HEK293 (cell line): ENCODE data around the gene AGFG1.
A peak's percentile ranks its signal among the peaks of the same experiment; 100 is the strongest.

Experiments used
- ZNF121 ChIP-seq: fragments of 450-650 bp; formaldehyde crosslinking; IDR thresholded peaks from 2 replicates; pipeline ENCODE4 v1.5.1; 2016; ENCODE audit warnings: missing biosample characterization, missing genetic modification characterization
- ZNF184 ChIP-seq: fragments of 450-650 bp; IDR thresholded peaks from 2 replicates; pipeline ENCODE4 v1.5.1; 2018; ENCODE audit warnings: missing biosample characterization, mild to moderate bottlenecking, missing genetic modification characterization
- ZNF274 ChIP-seq, 2 experiments: fragments of 200-500 bp in 1 of 2; fragments of 450-650 bp in 1 of 2; sonication (Bioruptor generic) in 1 of 2; formaldehyde crosslinking in 1 of 2; IDR thresholded peaks; 2 replicates each; pipeline versions ENCODE4 v1.5.1 to v1.6.1; 2014 to 2016; ENCODE audit warnings: borderline replicate concordance in 1 of 2, inconsistent platforms in 1 of 2, low read length in 1 of 2, missing biosample characterization in 1 of 2, missing genetic modification characterization in 1 of 2
- ZNF501 ChIP-seq: fragments of 450-650 bp; formaldehyde crosslinking; IDR thresholded peaks from 2 replicates; pipeline ENCODE4 v1.5.1; 2016; ENCODE audit warnings: missing biosample characterization, missing genetic modification characterization
- ZNF549 ChIP-seq: fragments of 450-650 bp; IDR thresholded peaks from 2 replicates; pipeline ENCODE4 v1.5.1; 2018; ENCODE audit warnings: missing biosample characterization, missing genetic modification characterization, mild to moderate bottlenecking, inconsistent platforms, moderate library complexity
- ZNF585B ChIP-seq: fragments of 450-650 bp; formaldehyde crosslinking; IDR thresholded peaks from 2 replicates; pipeline ENCODE4 v1.5.1; 2016; ENCODE audit warnings: missing biosample characterization, missing genetic modification characterization
- ZNF792 ChIP-seq: fragments of 450-650 bp; formaldehyde crosslinking; IDR thresholded peaks from 2 replicates; pipeline ENCODE4 v1.5.1; 2016; ENCODE audit warnings: missing biosample characterization, missing genetic modification characterization
- TF ChIP-seq, protein P1 (sequence below): fragments of 450-650 bp; formaldehyde crosslinking; IDR thresholded peaks from 2 replicates; pipeline ENCODE4 v1.5.1; 2016; ENCODE audit warnings: missing biosample characterization, missing genetic modification characterization
- TF ChIP-seq, protein P2 (sequence below): fragments of 450-650 bp; formaldehyde crosslinking; IDR thresholded peaks from 2 replicates; pipeline ENCODE4 v1.5.1; 2016; ENCODE audit warnings: missing biosample characterization, missing genetic modification characterization
- TF ChIP-seq, protein P3 (sequence below): fragments of 450-650 bp; formaldehyde crosslinking; conservative IDR thresholded peaks from 2 replicates; pipeline ENCODE4 v1.5.1; 2016; ENCODE audit warnings: low read depth, missing biosample characterization, missing genetic modification characterization
- TF ChIP-seq, protein P4 (sequence below): fragments of 450-650 bp; formaldehyde crosslinking; IDR thresholded peaks from 2 replicates; pipeline ENCODE4 v1.5.1; 2016; ENCODE audit warnings: missing biosample characterization, missing genetic modification characterization
- TF ChIP-seq, protein P5 (sequence below): fragments of 450-650 bp; formaldehyde crosslinking; IDR thresholded peaks from 2 replicates; pipeline ENCODE4 v1.5.1; 2016; ENCODE audit warnings: missing biosample characterization, missing genetic modification characterization
- TF ChIP-seq, protein P6 (sequence below): fragments of 450-650 bp; formaldehyde crosslinking; IDR thresholded peaks from 2 replicates; pipeline ENCODE4 v1.5.1; 2016; ENCODE audit warnings: missing biosample characterization, missing genetic modification characterization

DNA sequence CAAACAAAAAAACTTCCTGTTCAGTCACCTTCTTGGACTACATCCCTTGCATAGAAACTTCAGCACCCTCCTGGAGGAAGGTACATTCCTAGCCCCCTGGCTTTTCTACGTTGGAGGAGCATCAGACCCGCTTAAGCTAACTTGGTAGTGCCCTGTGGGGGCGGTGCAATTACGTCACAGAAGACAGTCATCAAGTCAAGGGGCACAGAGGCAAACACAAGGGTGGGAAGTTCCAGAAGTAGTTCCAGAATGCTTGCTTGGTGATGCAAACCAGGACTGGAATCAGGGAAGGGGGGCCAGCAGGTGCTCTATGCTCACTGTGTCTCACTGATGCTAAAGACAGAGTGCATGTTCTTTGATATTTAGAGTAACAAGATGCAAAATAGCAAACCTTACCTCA lies 15.2 kb upstream of the AGFG1 start:
- TF ChIP-seq, protein P1, sequence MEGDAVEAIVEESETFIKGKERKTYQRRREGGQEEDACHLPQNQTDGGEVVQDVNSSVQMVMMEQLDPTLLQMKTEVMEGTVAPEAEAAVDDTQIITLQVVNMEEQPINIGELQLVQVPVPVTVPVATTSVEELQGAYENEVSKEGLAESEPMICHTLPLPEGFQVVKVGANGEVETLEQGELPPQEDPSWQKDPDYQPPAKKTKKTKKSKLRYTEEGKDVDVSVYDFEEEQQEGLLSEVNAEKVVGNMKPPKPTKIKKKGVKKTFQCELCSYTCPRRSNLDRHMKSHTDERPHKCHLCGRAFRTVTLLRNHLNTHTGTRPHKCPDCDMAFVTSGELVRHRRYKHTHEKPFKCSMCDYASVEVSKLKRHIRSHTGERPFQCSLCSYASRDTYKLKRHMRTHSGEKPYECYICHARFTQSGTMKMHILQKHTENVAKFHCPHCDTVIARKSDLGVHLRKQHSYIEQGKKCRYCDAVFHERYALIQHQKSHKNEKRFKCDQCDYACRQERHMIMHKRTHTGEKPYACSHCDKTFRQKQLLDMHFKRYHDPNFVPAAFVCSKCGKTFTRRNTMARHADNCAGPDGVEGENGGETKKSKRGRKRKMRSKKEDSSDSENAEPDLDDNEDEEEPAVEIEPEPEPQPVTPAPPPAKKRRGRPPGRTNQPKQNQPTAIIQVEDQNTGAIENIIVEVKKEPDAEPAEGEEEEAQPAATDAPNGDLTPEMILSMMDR (tag by site-specific recombination), result no peak
- TF ChIP-seq, protein P2, sequence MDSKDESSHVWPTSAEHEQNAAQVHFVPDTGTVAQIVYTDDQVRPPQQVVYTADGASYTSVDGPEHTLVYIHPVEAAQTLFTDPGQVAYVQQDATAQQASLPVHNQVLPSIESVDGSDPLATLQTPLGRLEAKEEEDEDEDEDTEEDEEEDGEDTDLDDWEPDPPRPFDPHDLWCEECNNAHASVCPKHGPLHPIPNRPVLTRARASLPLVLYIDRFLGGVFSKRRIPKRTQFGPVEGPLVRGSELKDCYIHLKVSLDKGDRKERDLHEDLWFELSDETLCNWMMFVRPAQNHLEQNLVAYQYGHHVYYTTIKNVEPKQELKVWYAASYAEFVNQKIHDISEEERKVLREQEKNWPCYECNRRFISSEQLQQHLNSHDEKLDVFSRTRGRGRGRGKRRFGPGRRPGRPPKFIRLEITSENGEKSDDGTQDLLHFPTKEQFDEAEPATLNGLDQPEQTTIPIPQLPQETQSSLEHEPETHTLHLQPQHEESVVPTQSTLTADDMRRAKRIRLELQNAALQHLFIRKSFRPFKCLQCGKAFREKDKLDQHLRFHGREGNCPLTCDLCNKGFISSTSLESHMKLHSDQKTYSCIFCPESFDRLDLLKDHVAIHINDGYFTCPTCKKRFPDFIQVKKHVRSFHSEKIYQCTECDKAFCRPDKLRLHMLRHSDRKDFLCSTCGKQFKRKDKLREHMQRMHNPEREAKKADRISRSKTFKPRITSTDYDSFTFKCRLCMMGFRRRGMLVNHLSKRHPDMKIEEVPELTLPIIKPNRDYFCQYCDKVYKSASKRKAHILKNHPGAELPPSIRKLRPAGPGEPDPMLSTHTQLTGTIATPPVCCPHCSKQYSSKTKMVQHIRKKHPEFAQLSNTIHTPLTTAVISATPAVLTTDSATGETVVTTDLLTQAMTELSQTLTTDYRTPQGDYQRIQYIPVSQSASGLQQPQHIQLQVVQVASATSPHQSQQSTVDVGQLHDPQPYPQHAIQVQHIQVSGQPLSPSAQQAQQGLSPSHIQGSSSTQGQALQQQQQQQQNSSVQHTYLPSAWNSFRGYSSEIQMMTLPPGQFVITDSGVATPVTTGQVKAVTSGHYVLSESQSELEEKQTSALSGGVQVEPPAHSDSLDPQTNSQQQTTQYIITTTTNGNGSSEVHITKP (tag by site-specific recombination), result peak; percentile 72
- TF ChIP-seq, protein P3, sequence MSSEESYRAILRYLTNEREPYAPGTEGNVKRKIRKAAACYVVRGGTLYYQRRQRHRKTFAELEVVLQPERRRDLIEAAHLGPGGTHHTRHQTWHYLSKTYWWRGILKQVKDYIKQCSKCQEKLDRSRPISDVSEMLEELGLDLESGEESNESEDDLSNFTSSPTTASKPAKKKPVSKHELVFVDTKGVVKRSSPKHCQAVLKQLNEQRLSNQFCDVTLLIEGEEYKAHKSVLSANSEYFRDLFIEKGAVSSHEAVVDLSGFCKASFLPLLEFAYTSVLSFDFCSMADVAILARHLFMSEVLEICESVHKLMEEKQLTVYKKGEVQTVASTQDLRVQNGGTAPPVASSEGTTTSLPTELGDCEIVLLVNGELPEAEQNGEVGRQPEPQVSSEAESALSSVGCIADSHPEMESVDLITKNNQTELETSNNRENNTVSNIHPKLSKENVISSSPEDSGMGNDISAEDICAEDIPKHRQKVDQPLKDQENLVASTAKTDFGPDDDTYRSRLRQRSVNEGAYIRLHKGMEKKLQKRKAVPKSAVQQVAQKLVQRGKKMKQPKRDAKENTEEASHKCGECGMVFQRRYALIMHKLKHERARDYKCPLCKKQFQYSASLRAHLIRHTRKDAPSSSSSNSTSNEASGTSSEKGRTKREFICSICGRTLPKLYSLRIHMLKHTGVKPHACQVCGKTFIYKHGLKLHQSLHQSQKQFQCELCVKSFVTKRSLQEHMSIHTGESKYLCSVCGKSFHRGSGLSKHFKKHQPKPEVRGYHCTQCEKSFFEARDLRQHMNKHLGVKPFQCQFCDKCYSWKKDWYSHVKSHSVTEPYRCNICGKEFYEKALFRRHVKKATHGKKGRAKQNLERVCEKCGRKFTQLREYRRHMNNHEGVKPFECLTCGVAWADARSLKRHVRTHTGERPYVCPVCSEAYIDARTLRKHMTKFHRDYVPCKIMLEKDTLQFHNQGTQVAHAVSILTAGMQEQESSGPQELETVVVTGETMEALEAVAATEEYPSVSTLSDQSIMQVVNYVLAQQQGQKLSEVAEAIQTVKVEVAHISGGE (tag by site-specific recombination), result no peak
- TF ChIP-seq ZNF549 (tag by site-specific recombination), result no peak
- no peak for TF ChIP-seq ZNF184 (tag by site-specific recombination)
- TF ChIP-seq ZNF121 (tag by site-specific recombination), result no peak
- TF ChIP-seq ZNF274 (IDR thresholded peaks at IDR 0.05; ENCODE audit: low read length), result no peak
- no peak for TF ChIP-seq ZNF274 (tag by site-specific recombination; IDR thresholded peaks at IDR 0.05; ENCODE audit: borderline replicate concordance)
- TF ChIP-seq, protein P4, sequence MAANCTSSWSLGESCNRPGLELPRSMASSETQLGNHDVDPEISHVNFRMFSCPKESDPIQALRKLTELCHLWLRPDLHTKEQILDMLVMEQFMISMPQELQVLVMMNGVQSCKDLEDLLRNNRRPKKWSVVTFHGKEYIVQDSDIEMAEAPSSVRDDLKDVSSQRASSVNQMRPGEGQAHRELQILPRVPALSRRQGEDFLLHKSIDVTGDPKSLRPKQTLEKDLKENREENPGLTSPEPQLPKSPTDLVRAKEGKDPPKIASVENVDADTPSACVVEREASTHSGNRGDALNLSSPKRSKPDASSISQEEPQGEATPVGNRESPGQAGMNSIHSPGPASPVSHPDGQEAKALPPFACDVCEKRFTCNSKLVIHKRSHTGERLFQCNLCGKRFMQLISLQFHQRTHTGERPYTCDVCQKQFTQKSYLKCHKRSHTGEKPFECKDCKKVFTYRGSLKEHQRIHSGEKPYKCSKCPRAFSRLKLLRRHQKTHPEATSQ, result no peak
- TF ChIP-seq, protein P5, sequence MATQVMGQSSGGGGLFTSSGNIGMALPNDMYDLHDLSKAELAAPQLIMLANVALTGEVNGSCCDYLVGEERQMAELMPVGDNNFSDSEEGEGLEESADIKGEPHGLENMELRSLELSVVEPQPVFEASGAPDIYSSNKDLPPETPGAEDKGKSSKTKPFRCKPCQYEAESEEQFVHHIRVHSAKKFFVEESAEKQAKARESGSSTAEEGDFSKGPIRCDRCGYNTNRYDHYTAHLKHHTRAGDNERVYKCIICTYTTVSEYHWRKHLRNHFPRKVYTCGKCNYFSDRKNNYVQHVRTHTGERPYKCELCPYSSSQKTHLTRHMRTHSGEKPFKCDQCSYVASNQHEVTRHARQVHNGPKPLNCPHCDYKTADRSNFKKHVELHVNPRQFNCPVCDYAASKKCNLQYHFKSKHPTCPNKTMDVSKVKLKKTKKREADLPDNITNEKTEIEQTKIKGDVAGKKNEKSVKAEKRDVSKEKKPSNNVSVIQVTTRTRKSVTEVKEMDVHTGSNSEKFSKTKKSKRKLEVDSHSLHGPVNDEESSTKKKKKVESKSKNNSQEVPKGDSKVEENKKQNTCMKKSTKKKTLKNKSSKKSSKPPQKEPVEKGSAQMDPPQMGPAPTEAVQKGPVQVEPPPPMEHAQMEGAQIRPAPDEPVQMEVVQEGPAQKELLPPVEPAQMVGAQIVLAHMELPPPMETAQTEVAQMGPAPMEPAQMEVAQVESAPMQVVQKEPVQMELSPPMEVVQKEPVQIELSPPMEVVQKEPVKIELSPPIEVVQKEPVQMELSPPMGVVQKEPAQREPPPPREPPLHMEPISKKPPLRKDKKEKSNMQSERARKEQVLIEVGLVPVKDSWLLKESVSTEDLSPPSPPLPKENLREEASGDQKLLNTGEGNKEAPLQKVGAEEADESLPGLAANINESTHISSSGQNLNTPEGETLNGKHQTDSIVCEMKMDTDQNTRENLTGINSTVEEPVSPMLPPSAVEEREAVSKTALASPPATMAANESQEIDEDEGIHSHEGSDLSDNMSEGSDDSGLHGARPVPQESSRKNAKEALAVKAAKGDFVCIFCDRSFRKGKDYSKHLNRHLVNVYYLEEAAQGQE (tag by site-specific recombination), result no peak
- TF ChIP-seq ZNF501 (tag by site-specific recombination), result no peak
- no peak for TF ChIP-seq ZNF585B (tag by site-specific recombination)
- TF ChIP-seq, protein P6, sequence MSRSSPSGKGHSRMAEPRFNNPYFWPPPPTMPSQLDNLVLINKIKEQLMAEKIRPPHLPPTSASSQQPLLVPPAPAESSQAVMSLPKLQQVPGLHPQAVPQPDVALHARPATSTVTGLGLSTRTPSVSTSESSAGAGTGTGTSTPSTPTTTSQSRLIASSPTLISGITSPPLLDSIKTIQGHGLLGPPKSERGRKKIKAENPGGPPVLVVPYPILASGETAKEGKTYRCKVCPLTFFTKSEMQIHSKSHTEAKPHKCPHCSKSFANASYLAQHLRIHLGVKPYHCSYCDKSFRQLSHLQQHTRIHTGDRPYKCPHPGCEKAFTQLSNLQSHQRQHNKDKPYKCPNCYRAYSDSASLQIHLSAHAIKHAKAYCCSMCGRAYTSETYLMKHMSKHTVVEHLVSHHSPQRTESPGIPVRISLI, result no peak
- no peak for TF ChIP-seq ZNF792 (tag by site-specific recombination)
